GM12874 (cell line): ENCODE measurements around the gene PTPRD.

ENCODE experiments used
- TF ChIP-seq, protein P1 (sequence below): IDR thresholded peaks from 2 replicates; pipeline ENCODE4 v1.5.1; 2011; ENCODE audit warnings: low read depth, mild to moderate bottlenecking, control low read depth, low read length, moderate library complexity; ENCODE audit not compliant: insufficient read depth

The PTPRD gene

GRCh38 chr9:9799287-9799686, 813.5 kb downstream of the PTPRD start:
- TF ChIP-seq, protein P1, sequence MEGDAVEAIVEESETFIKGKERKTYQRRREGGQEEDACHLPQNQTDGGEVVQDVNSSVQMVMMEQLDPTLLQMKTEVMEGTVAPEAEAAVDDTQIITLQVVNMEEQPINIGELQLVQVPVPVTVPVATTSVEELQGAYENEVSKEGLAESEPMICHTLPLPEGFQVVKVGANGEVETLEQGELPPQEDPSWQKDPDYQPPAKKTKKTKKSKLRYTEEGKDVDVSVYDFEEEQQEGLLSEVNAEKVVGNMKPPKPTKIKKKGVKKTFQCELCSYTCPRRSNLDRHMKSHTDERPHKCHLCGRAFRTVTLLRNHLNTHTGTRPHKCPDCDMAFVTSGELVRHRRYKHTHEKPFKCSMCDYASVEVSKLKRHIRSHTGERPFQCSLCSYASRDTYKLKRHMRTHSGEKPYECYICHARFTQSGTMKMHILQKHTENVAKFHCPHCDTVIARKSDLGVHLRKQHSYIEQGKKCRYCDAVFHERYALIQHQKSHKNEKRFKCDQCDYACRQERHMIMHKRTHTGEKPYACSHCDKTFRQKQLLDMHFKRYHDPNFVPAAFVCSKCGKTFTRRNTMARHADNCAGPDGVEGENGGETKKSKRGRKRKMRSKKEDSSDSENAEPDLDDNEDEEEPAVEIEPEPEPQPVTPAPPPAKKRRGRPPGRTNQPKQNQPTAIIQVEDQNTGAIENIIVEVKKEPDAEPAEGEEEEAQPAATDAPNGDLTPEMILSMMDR = no peak

GRCh38 chr9:9792144-9792857, 820.5 kb downstream of the PTPRD start:
- TF ChIP-seq, protein P1 = no peak

DNA sequence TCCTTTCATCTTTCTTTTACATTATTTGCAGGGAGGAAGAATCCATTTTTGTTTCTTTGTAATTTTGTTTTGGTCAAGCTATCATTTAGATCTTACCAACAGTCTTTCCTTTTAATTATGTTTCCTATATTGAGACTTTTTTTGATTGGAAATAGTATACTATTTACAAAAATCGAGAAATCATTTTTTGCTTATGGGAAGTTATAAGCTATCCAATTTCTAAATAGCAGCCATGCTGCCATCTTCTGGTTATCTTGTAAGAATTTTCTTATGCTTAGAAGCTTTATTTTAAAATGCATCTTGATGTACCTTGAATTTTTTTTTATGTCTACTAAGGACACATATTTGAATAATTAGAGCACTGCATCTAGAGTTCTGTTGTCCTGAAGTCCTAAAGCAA, 821.2 kb downstream of the PTPRD start:
- TF ChIP-seq, protein P1 = no peak

GRCh38 chr9:9790216-9790872, 822.5 kb downstream of the PTPRD start:
- TF ChIP-seq, protein P1 = peak; percentile 58

DNA sequence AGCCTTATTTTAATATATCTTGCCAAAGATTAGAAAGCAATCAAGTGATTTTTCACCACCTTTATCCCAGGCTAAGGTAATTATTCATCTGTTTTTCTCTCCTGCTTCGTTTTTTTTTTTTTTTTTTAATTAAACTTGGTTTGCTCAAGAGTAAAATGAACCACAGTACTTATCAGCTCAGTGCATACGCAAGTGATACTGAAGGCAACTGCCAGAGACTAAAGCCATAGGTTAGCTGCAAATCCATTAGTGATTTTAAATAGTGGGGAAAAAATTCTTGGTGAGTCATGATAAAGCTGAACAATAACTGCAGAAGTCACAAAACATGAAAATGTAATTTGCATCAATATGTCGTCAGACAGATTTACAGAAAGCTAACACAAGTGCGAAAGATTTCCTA, 829.1 kb downstream of the PTPRD start:
- TF ChIP-seq, protein P1 = no peak

GRCh38 chr9:9783211-9783610, 829.6 kb downstream of the PTPRD start:
- TF ChIP-seq, protein P1 = no peak

- TF ChIP-seq, protein P1 = no peak
These were observed 834.5 kb downstream of the PTPRD start for GRCh38 chr9:9778293-9778692.
